Activated B cell treated with CpG ODN at 0.5 μM for 24 hours (primary cell): ENCODE measurements around the gene KRT13. TPM values are rescaled to one million over a fixed set of nuclear protein-coding genes. Genes with fewer than 3 reads are reported as not detected.

Experiments used
- ATAC-seq: fragments of 200-7000 bp; cut with Tn5 transposase; one replicate; pipeline ENCODE4 v1.10.0; 2021; ENCODE audit warnings: low read depth, mild to moderate bottlenecking, moderate library complexity
- CTCF ChIA-PET: fragments of 350-600 bp; sonication (Branson Sonifier 250); formaldehyde crosslinking; loops from one replicate; lab custom pipeline; 2021; ENCODE audit warnings: antibody characterized with exemption; lab: Charles Lee
- POLR2A ChIA-PET: fragments of 350-600 bp; sonication (Branson Sonifier 250); formaldehyde crosslinking; loops from one replicate; lab custom pipeline; 2021; ENCODE audit warnings: antibody characterized with exemption; lab: Charles Lee
- DNase-seq: peaks from one replicate; pipeline ENCODE4 v3.0.0; 2022
- H3K27ac Mint-ChIP-seq: one replicate; pipeline ENCODE4 v1.8.0; 2020; ENCODE audit warnings: mixed read lengths
- H3K27me3 Mint-ChIP-seq: one replicate; pipeline ENCODE4 v1.8.0; 2021; ENCODE audit warnings: mixed read lengths
- H3K36me3 Mint-ChIP-seq: one replicate; pipeline ENCODE4 v1.8.0; 2021; ENCODE audit warnings: low read depth, mixed read lengths
- H3K4me1 Mint-ChIP-seq: one replicate; pipeline ENCODE4 v1.8.0; 2021; ENCODE audit warnings: mixed read lengths
- H3K4me3 Mint-ChIP-seq: one replicate; pipeline ENCODE4 v1.8.0; 2020; ENCODE audit warnings: mild to moderate bottlenecking, mixed read lengths
- H3K9me3 Mint-ChIP-seq: one replicate; pipeline ENCODE4 v1.8.0; 2020; ENCODE audit warnings: mixed read lengths
- CTCF ChIP-seq: fragments of 200-600 bp; IDR thresholded peaks from one replicate; pipeline ENCODE4 v1.8.0; 2022; ENCODE audit warnings: antibody characterized with exemption, mild to moderate bottlenecking
- intact Hi-C: fragments of 100-400 bp; cut with micrococcal nuclease; formaldehyde crosslinking; loops from one replicate; pipeline ENCODE4 v1.15.1; 2024
- total RNA-seq: library from RNA; stranded (reverse); gene quantifications from 2 replicates; pipeline ENCODE4 v1.2.3, GENCODE V29; 2022

KRT13 gene
- total RNA-seq, 1 donor from 2014 or later = not detected

- ChIA-PET CTCF (no interaction called here), POLR2A (no interaction called here)
- Mint-ChIP-seq H3K4me1 (no peaks in the 10 kb centered on the region), H3K27me3 (peaks cover 22% of the 10 kb centered on the region), H3K9me3 (no peaks in the 10 kb centered on the region), H3K27ac (no peak overlapping the region), H3K36me3 (no peaks in the 10 kb centered on the region), H3K4me3 (no peak overlapping the region)
- intact Hi-C loops = no loop called here
- TF ChIP-seq CTCF = no peak
- ATAC-seq (no peak), DNase-seq (no peak)
Observed at GRCh38 chr17:41512546-41513167, 7.2 kb upstream of the KRT13 start.

GRCh38 chr17:41511716-41512115 is 6.3 kb upstream of the KRT13 start:
- POLR2A ChIA-PET = no interaction called here
- Mint-ChIP-seq H3K36me3 (no peaks in the 10 kb centered on the region), H3K4me1 (no peaks in the 10 kb centered on the region), H3K27ac (no peak overlapping the region), H3K9me3 (no peaks in the 10 kb centered on the region), H3K4me3 (no peak overlapping the region), H3K27me3 (peaks cover 21% of the 10 kb centered on the region)
- CTCF ChIA-PET = no interaction called here
- intact Hi-C loops = no loop called here
- DNase-seq = no peak
- TF ChIP-seq CTCF = no peak
- no peak for ATAC-seq

GRCh38 chr17:41511116-41511515 is 5.7 kb upstream of the KRT13 start:
- POLR2A ChIA-PET = no interaction called here
- no peaks in the 10 kb centered on the region for H3K36me3 Mint-ChIP-seq
- DNase-seq = no peak
- TF ChIP-seq CTCF = no peak
- peaks cover 20% of the 10 kb centered on the region for H3K27me3 Mint-ChIP-seq
- H3K27ac Mint-ChIP-seq = no peak overlapping the region
- intact Hi-C loops = no loop called here
- CTCF ChIA-PET = no interaction called here
- H3K4me3 Mint-ChIP-seq = no peak overlapping the region
- no peak for ATAC-seq
- H3K9me3 Mint-ChIP-seq = no peaks in the 10 kb centered on the region
- H3K4me1 Mint-ChIP-seq = no peaks in the 10 kb centered on the region

GRCh38 chr17:41510251-41511065 is 5.0 kb upstream of the KRT13 start:
- H3K27me3 Mint-ChIP-seq = peaks cover 18% of the 10 kb centered on the region
- DNase-seq (no peak), ATAC-seq (no peak)
- H3K36me3 Mint-ChIP-seq = no peaks in the 10 kb centered on the region
- H3K27ac Mint-ChIP-seq = no peak overlapping the region
- TF ChIP-seq CTCF = no peak
- POLR2A ChIA-PET = no interaction called here
- CTCF ChIA-PET = no interaction called here
- H3K4me3 Mint-ChIP-seq = no peak overlapping the region
- intact Hi-C loops = no loop called here
- H3K9me3 Mint-ChIP-seq = no peaks in the 10 kb centered on the region
- H3K4me1 Mint-ChIP-seq = no peaks in the 10 kb centered on the region

- intact Hi-C loops = no loop called here
- no peak for DNase-seq
- ChIA-PET POLR2A (no interaction called here), CTCF (no interaction called here)
- Mint-ChIP-seq H3K9me3 (no peaks in the 10 kb centered on the region), H3K36me3 (no peaks in the 10 kb centered on the region), H3K27me3 (peaks cover 7% of the 10 kb centered on the region), H3K4me1 (no peaks in the 10 kb centered on the region), H3K4me3 (no peak overlapping the region), H3K27ac (no peak overlapping the region)
- no peak for ATAC-seq
- TF ChIP-seq CTCF = no peak
Observed at GRCh38 chr17:41507315-41507880, 2.0 kb upstream of the KRT13 start.
